Psoas muscle (tissue), 8 donors: ENCODE data around the gene TBL1XR1. TPM values are rescaled to one million over a fixed set of nuclear protein-coding genes. Genes with fewer than 3 reads are reported as not detected.

ENCODE experiments used
- ATAC-seq, 4 donors: fragments of 200-7000 bp; cut with Tn5 transposase; one replicate each; pipeline ENCODE4 v1.9.1; 2020; ENCODE audit warnings: moderate library complexity in 3 of 4, mild to moderate bottlenecking in 2 of 4
- DNase-seq, 2 donors: peaks; one replicate each; pipeline ENCODE4 v3.0.0-alpha.2; 2020
- H3K27ac ChIP-seq: fragments of 200-600 bp; one replicate; pipeline ENCODE4 v1.8.0; 2022
- H3K27me3 ChIP-seq, 3 donors: fragments of 200-600 bp in 1 of 3; one replicate each; pipeline versions ENCODE4 v1.6.1 to v1.8.0; 2013 to 2022; ENCODE audit warnings: low read length in 2 of 3, mild to moderate bottlenecking in 2 of 3, moderate library complexity in 1 of 3; ENCODE audit not compliant: insufficient read depth in 3 of 3
- H3K36me3 ChIP-seq, 2 donors: fragments of 200-600 bp in 1 of 2; one replicate each; pipeline versions ENCODE4 v1.6.1 to v1.8.0; 2013 to 2022; ENCODE audit warnings: low read depth in 1 of 2, mild to moderate bottlenecking in 1 of 2, moderate library complexity in 1 of 2; ENCODE audit not compliant: insufficient read depth in 1 of 2
- H3K4me1 ChIP-seq: fragments of 200-600 bp; one replicate; pipeline ENCODE4 v1.8.0; 2022
- H3K4me3 ChIP-seq: fragments of 200-600 bp; one replicate; pipeline ENCODE4 v1.8.0; 2022; ENCODE audit warnings: mild to moderate bottlenecking
- H3K9me3 ChIP-seq: fragments of 200-600 bp; one replicate; pipeline ENCODE4 v1.8.0; 2022
- CTCF ChIP-seq: fragments of 200-600 bp; IDR thresholded peaks from one replicate; pipeline ENCODE4 v1.8.0; 2022; ENCODE audit warnings: antibody characterized with exemption
- WGBS, 3 donors: extraction: QIAGEN DNeasy Blood & Tissue Kit; methylation state at CpG; one replicate each; pipeline versions ENCODE4 v1.1.6 to v1.1.7; 2013; 5-methylcytosine and 5-hydroxymethylcytosine counted together
- intact Hi-C, 2 donors: fragments of 100-400 bp; cut with DNase I; formaldehyde crosslinking; loops; one replicate each; pipeline versions ENCODE4 v1.11.0 to v1.14.2; 2022
- polyA plus RNA-seq, 3 donors: library from polyadenylated mRNA; stranded (reverse); fragments of 200-250 nt; gene quantifications; one replicate each; pipeline ENCODE4 v1.2.3, GENCODE V29; 2013
- total RNA-seq, 4 donors: library from RNA; stranded (reverse); fragmentation: NEBNext Ultra II Directional in 2 of 4; extraction: Animal tissue kit (Norgen Biotek cat#: 25700) in 2 of 4; gene quantifications; one replicate each; pipeline versions ENCODE4 v1.2.1 to v1.2.4, GENCODE V29; 2021 to 2023
- donor health status: healthy with polysubstance abuse.
- donor health status: DM: no; HTN: no; CAD: no; lungs with moderate emphysema.
- donor health status: Bipolar disorder and iron deficiency.
- donor health status: healthy.
- donor health status: DM: yes; HTN: yes; CAD: no.
- donor health status: DM: no; HTN: no; CAD: no.
- donor health status: DM: no; HTN: no; CAD: no.
- donor health status: DM: yes; HTN: yes; CAD: no.

Gene TBL1XR1
- total and polyA plus RNA-seq, 7 donors, result 7.3 to 97.4 (median 58.6) TPM

GRCh38 chr3:177211503-177212277 lies 14.4 kb upstream of the TBL1XR1 start:
- H3K4me3 ChIP-seq, result no peak overlapping the region
- no peak overlapping the region for H3K27ac ChIP-seq
- DNase-seq (no peak), ATAC-seq (no peak)
- no peaks in the 10 kb centered on the region for H3K36me3 ChIP-seq
- TF ChIP-seq CTCF, result no peak
- H3K4me1 ChIP-seq, result no peaks in the 10 kb centered on the region
- 74 to 86% (median 76%) methylated on average over 7 of the region's 7 CpGs for WGBS, 3 donors
- intact Hi-C loops, result no loop called here
- no peaks in the 10 kb centered on the region for H3K27me3 ChIP-seq
- no peaks in the 10 kb centered on the region for H3K9me3 ChIP-seq

DNA sequence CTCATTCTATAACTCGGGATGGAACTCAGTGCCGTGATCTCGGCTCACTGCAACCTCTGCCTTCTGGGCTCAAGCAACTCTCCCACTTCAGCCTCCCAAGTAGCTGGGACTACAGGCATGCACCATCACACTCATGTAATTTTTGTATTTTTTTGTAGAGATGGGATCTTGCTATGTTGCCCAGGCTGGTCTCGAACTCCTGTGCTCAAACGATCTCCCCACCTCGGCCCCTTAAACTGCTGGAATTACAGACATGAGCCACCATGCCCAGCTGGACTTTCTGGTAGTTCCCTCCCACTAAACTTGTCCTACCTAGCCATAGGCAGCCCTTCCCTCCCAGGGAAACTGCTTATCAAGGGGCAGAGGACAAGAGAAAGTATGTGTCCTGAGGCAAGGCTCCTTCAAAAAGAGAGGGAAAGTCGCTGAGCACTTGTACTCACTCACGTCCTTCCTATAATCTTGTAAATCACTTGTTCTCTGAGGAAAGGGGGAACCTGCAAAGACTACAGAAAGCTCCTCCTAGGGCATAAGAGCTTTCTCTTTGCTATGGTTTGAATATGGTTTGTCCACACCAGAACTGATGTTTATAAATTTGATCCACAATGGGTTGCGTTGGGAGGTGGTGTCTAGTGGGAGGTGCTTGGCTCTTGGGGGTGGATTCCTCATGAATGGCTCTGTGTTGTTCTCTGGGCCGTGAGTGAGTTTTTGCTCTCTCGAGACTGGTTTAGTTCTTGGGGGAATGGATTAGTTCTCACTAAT lies 13.6 kb upstream of the TBL1XR1 start:
- ATAC-seq, result no peak
- Histone ChIP-seq H3K36me3 (no peaks in the 10 kb centered on the region), H3K27me3 (no peaks in the 10 kb centered on the region), H3K9me3 (no peaks in the 10 kb centered on the region), H3K4me3 (no peak overlapping the region), H3K27ac (no peak overlapping the region), H3K4me1 (no peaks in the 10 kb centered on the region)
- TF ChIP-seq CTCF, result no peak
- intact Hi-C loops, result no loop called here
- WGBS, 3 donors, result 82 to 89% (median 82%) methylated on average over 11 of the region's 11 CpGs
- DNase-seq, result no peak

GRCh38 chr3:177209509-177209908 lies 12.2 kb upstream of the TBL1XR1 start:
- ATAC-seq (no peak), DNase-seq (no peak)
- Histone ChIP-seq H3K36me3 (no peaks in the 10 kb centered on the region), H3K4me1 (no peaks in the 10 kb centered on the region), H3K9me3 (no peaks in the 10 kb centered on the region), H3K27ac (no peak overlapping the region), H3K4me3 (no peak overlapping the region), H3K27me3 (no peaks in the 10 kb centered on the region)
- intact Hi-C loops, result no loop called here
- TF ChIP-seq CTCF, result no peak
- 87 to 98% (median 95%) methylated on average over 5 of the region's 5 CpGs for WGBS, 3 donors

GRCh38 chr3:177208781-177209180 lies 11.5 kb upstream of the TBL1XR1 start:
- no peak for TF ChIP-seq CTCF
- intact Hi-C loops, result no loop called here
- Histone ChIP-seq H3K4me1 (no peaks in the 10 kb centered on the region), H3K4me3 (no peak overlapping the region), H3K27me3 (no peaks in the 10 kb centered on the region), H3K27ac (no peak overlapping the region), H3K36me3 (no peaks in the 10 kb centered on the region), H3K9me3 (no peaks in the 10 kb centered on the region)
- 74 to 89% (median 76%) methylated on average over 3 of the region's 3 CpGs for WGBS, 3 donors
- DNase-seq (no peak), ATAC-seq (no peak)
